OCI-LY7 (cell line): Measurements from ENCODE around the gene SELENOV. TPM values are rescaled to one million over a fixed set of nuclear protein-coding genes. Genes with fewer than 3 reads are reported as not detected.

Experiments
- BruUV-seq: library from RNA; stranded (reverse); fragments of 400-500 nt; replicated peaks from 2 replicates; lab custom pipeline; 2021; lab: Mats Ljungman, UMichigan
- CTCF ChIA-PET: fragments of 300-600 bp; sonication (Branson Sonifier 250); formaldehyde crosslinking; loops from one replicate; lab custom pipeline; 2022; ENCODE audit warnings: antibody characterized with exemption; ENCODE audit not compliant: unreplicated experiment; lab: Charles Lee
- POLR2A ChIA-PET: fragments of 300-600 bp; sonication (Branson Sonifier 250); formaldehyde crosslinking; loops from one replicate; lab custom pipeline; 2022; ENCODE audit warnings: antibody characterized with exemption; lab: Charles Lee
- DNase-seq: peaks from one replicate; pipeline ENCODE4 v3.0.0-alpha.2; 2015; ENCODE audit warnings: low spot score
- H2AFZ ChIP-seq: fragments of 200-600 bp; sonication (generic), shearing (Covaris generic); 2 replicates; pipeline ENCODE4 v1.6.1; 2014; ENCODE audit warnings: mild to moderate bottlenecking, antibody characterized with exemption, low read length, moderate library complexity
- H3K27ac ChIP-seq: fragments of 200-600 bp; sonication (generic); 2 replicates; pipeline ENCODE4 v1.5.1; 2014; ENCODE audit warnings: mixed run types, low read depth, mild to moderate bottlenecking, moderate library complexity, low read length, inconsistent platforms; ENCODE audit not compliant: poor library complexity, severe bottlenecking
- H3K36me3 ChIP-seq: fragments of 200-600 bp; sonication (generic); 2 replicates; pipeline ENCODE4 v1.6.1; 2014; ENCODE audit warnings: mild to moderate bottlenecking, antibody characterized with exemption, low read length, moderate library complexity, mixed read lengths; ENCODE audit not compliant: insufficient read depth
- H3K4me1 ChIP-seq: fragments of 200-600 bp; sonication (generic); 2 replicates; pipeline ENCODE4 v1.5.1; 2014; ENCODE audit warnings: mild to moderate bottlenecking, low read length; ENCODE audit not compliant: insufficient read depth, poor library complexity, severe bottlenecking
- H3K4me2 ChIP-seq: fragments of 200-600 bp; sonication (generic); 2 replicates; pipeline ENCODE4 v1.6.1; 2014; ENCODE audit warnings: mild to moderate bottlenecking, low read length
- H3K4me3 ChIP-seq: fragments of 200-600 bp; sonication (generic); 2 replicates; pipeline ENCODE4 v1.5.1; 2014; ENCODE audit warnings: mild to moderate bottlenecking, low read depth, low read length; ENCODE audit not compliant: poor library complexity, severe bottlenecking
- H3K79me2 ChIP-seq: fragments of 200-600 bp; sonication (generic); 2 replicates; pipeline ENCODE4 v1.6.1; 2016; ENCODE audit warnings: low read depth, mild to moderate bottlenecking, low read length, moderate library complexity, mixed read lengths; ENCODE audit not compliant: insufficient read depth
- H3K9me2 ChIP-seq: fragments of 200-600 bp; sonication (generic); 2 replicates; pipeline ENCODE4 v1.6.1; 2016; ENCODE audit warnings: mild to moderate bottlenecking, low read length, mixed read lengths; ENCODE audit not compliant: insufficient read depth
- H3K9me3 ChIP-seq: fragments of 200-600 bp; sonication (generic); 2 replicates; pipeline ENCODE4 v1.6.1; 2014; ENCODE audit warnings: mild to moderate bottlenecking, mixed run types, low read length, mixed read lengths
- H4K20me1 ChIP-seq: fragments of 200-600 bp; sonication (generic); 2 replicates; pipeline ENCODE4 v1.6.1; 2014; ENCODE audit warnings: mild to moderate bottlenecking, antibody characterized with exemption, low read length, moderate library complexity, mixed read lengths; ENCODE audit not compliant: insufficient read depth
- CTCF ChIP-seq: fragments of 200-600 bp; sonication (generic); conservative IDR thresholded peaks from 2 replicates; pipeline ENCODE4 v1.5.1; 2014; ENCODE audit warnings: mild to moderate bottlenecking, antibody characterized with exemption, low read length, moderate library complexity, mixed read lengths
- EZH2phosphoT487 ChIP-seq: fragments of 200-600 bp; sonication (generic); IDR thresholded peaks from 2 replicates; pipeline ENCODE4 v1.6.1; 2018; ENCODE audit warnings: low read depth, borderline replicate concordance, mild to moderate bottlenecking, mixed run types, antibody characterized with exemption, low read length, moderate library complexity, mixed read lengths
- intact Hi-C: fragments of 100-400 bp; cut with micrococcal nuclease; formaldehyde crosslinking; loops from one replicate; pipeline ENCODE4 v1.10.0; 2022; ENCODE audit not compliant: unreplicated experiment
- total RNA-seq, 2 experiments: library from RNA; depleted of rRNA in 1 of 2; stranded (reverse); fragments of >200 nt in 1 of 2; shearing (Covaris generic) in 1 of 2; gene quantifications; 2 replicates each; pipeline ENCODE4 v1.2.3, GENCODE V29; 2014 to 2022

Gene SELENOV
- total RNA-seq, 2 experiments from 2014 or later = not detected

GRCh38 chr19:39557811-39558623 lies 43.1 kb downstream of the SELENOV start:
- Histone ChIP-seq H3K79me2 (no peaks in the 10 kb centered on the region), H4K20me1 (no peaks in the 10 kb centered on the region), H3K36me3 (no peaks in the 10 kb centered on the region), H3K27ac (no peak overlapping the region), H3K4me1 (peaks cover 8% of the 10 kb centered on the region), H3K4me3 (peak overlapping the region; percentile 28), H3K9me2 (no peaks in the 10 kb centered on the region), H3K4me2 (peak overlapping the region; percentile 48), H2AFZ (peak overlapping the region; percentile 38; the same call in 1 of the 2 replicates), H3K9me3 (no peaks in the 10 kb centered on the region)
- ChIA-PET POLR2A (no interaction called here), CTCF (no interaction called here)
- no TSS peak for BruUV-seq
- TF ChIP-seq EZH2phosphoT487 (no peak), CTCF (no peak)
- intact Hi-C loops = loop anchor here (10.0 kb wide), 1 partner anchor 207 kb away; no protein-coding TSS in a partner anchor
- DNase-seq = peak; percentile 12

- TF ChIP-seq EZH2phosphoT487 (no peak), CTCF (no peak)
- H3K27ac ChIP-seq = no peak overlapping the region
- peaks cover 8% of the 10 kb centered on the region for H3K4me1 ChIP-seq
- peak; percentile 15 for DNase-seq
- H2AFZ ChIP-seq = peak overlapping the region; percentile 38; the same call in 1 of the 2 replicates
- ChIA-PET POLR2A (no interaction called here), CTCF (interaction anchor here (0.5 kb wide), 1 partner anchor 16 kb away, joined by 4 read pairs; no protein-coding TSS in a partner anchor)
- no TSS peak for BruUV-seq
- peak overlapping the region; percentile 28 for H3K4me3 ChIP-seq
- no peaks in the 10 kb centered on the region for H3K9me3 ChIP-seq
- H3K4me2 ChIP-seq = peak overlapping the region; percentile 48
- H3K79me2 ChIP-seq = no peaks in the 10 kb centered on the region
- no peaks in the 10 kb centered on the region for H4K20me1 ChIP-seq
- intact Hi-C loops = loop anchor here (10.0 kb wide), 1 partner anchor 206 kb away; no protein-coding TSS in a partner anchor
- H3K36me3 ChIP-seq = no peaks in the 10 kb centered on the region
- H3K9me2 ChIP-seq = no peaks in the 10 kb centered on the region
Observed at GRCh38 chr19:39558624-39559117, 43.7 kb downstream of the SELENOV start.

- TF ChIP-seq EZH2phosphoT487 (no peak), CTCF (no peak)
- CTCF ChIA-PET = no interaction called here
- Histone ChIP-seq H3K9me2 (no peaks in the 10 kb centered on the region), H3K4me3 (no peak overlapping the region), H4K20me1 (no peaks in the 10 kb centered on the region), H3K9me3 (no peaks in the 10 kb centered on the region), H3K4me1 (peaks cover 2% of the 10 kb centered on the region), H2AFZ (no peak overlapping the region), H3K36me3 (no peaks in the 10 kb centered on the region), H3K79me2 (no peaks in the 10 kb centered on the region), H3K27ac (no peak overlapping the region), H3K4me2 (no peak overlapping the region)
- intact Hi-C loops = no loop called here
- POLR2A ChIA-PET = no interaction called here
- BruUV-seq = no TSS peak
- no peak for DNase-seq
Observed at GRCh38 chr19:39563408-39563807, 48.5 kb downstream of the SELENOV start.
